H9 (cell line): Measurements from ENCODE around the gene CDC123. TPM values are rescaled to one million over a fixed set of nuclear protein-coding genes. Genes with fewer than 3 reads are reported as not detected.

ENCODE experiments used
- DNase-seq: peaks from one replicate; pipeline ENCODE4 v3.0.0-alpha.2; 2017
- H2AFZ ChIP-seq: one replicate; pipeline ENCODE4 v1.6.1; 2013; ENCODE audit warnings: mild to moderate bottlenecking, low read length, control low read depth, moderate library complexity
- H2AK5ac ChIP-seq: 2 replicates; pipeline ENCODE4 v1.6.1; 2013; ENCODE audit warnings: low read length, control low read depth, mixed read lengths; ENCODE audit not compliant: insufficient read length
- H2BK120ac ChIP-seq: one replicate; pipeline ENCODE4 v1.6.1; 2013; ENCODE audit warnings: low read depth, mild to moderate bottlenecking, low read length, control low read depth, inconsistent platforms; ENCODE audit not compliant: poor library complexity, severe bottlenecking
- H2BK12ac ChIP-seq: 2 replicates; pipeline ENCODE4 v1.6.1; 2013; ENCODE audit warnings: low read length, control low read depth, mixed read lengths, low read depth; ENCODE audit not compliant: insufficient read length
- H2BK15ac ChIP-seq: 2 replicates; pipeline ENCODE4 v1.6.1; 2013; ENCODE audit warnings: low read depth, low read length, control low read depth
- H2BK20ac ChIP-seq: one replicate; pipeline ENCODE4 v1.6.1; 2013; ENCODE audit warnings: low read depth, mild to moderate bottlenecking, low read length, control low read depth, inconsistent platforms; ENCODE audit not compliant: poor library complexity, severe bottlenecking
- H2BK5ac ChIP-seq: 2 replicates; pipeline ENCODE4 v1.6.1; 2013; ENCODE audit warnings: low read length, control low read depth, mixed read lengths; ENCODE audit not compliant: insufficient read length
- H3K14ac ChIP-seq: 2 replicates; pipeline ENCODE4 v1.6.1; 2013; ENCODE audit warnings: low read length, control low read depth; ENCODE audit not compliant: insufficient read depth
- H3K18ac ChIP-seq: 2 replicates; pipeline ENCODE4 v1.6.1; 2013; ENCODE audit warnings: low read depth, mild to moderate bottlenecking, mixed read lengths, low read length, control low read depth; ENCODE audit not compliant: insufficient read length
- H3K23ac ChIP-seq: 2 replicates; pipeline ENCODE4 v1.6.1; 2013; ENCODE audit warnings: low read length, control low read depth, mixed read lengths, low read depth; ENCODE audit not compliant: insufficient read length
- H3K23me2 ChIP-seq: 2 replicates; pipeline ENCODE4 v1.6.1; 2013; ENCODE audit warnings: low read depth, mild to moderate bottlenecking, mixed read lengths, low read length, control low read depth; ENCODE audit not compliant: insufficient read length, poor library complexity, severe bottlenecking
- H3K27ac ChIP-seq: 2 replicates; pipeline ENCODE4 v1.5.1; 2013; ENCODE audit warnings: low read length, control low read depth, mixed read lengths, low read depth; ENCODE audit not compliant: insufficient read length
- H3K27me3 ChIP-seq: 2 replicates; pipeline ENCODE4 v1.6.1; 2013; ENCODE audit warnings: low read length, control low read depth, inconsistent platforms; ENCODE audit not compliant: insufficient read depth
- H3K4ac ChIP-seq: 2 replicates; pipeline ENCODE4 v1.6.1; 2013; ENCODE audit warnings: low read depth, mild to moderate bottlenecking, control low read depth, inconsistent platforms, low read length, moderate library complexity
- H3K4me1 ChIP-seq: 2 replicates; pipeline ENCODE4 v1.6.1; 2013; ENCODE audit warnings: low read length, control low read depth, inconsistent platforms; ENCODE audit not compliant: insufficient read depth
- H3K4me2 ChIP-seq: 2 replicates; pipeline ENCODE4 v1.6.1; 2013; ENCODE audit warnings: low read length, control low read depth, mixed read lengths; ENCODE audit not compliant: insufficient read length, insufficient read depth
- H3K56ac ChIP-seq: 2 replicates; pipeline ENCODE4 v1.6.1; 2013; ENCODE audit warnings: low read depth, mild to moderate bottlenecking, mixed read lengths, low read length, control low read depth; ENCODE audit not compliant: insufficient read length
- H3K79me1 ChIP-seq: 2 replicates; pipeline ENCODE4 v1.6.1; 2013; ENCODE audit warnings: low read depth, mild to moderate bottlenecking, moderate library complexity, low read length, control low read depth, inconsistent platforms; ENCODE audit not compliant: insufficient read depth, poor library complexity, severe bottlenecking
- H3K79me2 ChIP-seq: 2 replicates; pipeline ENCODE4 v1.6.1; 2013; ENCODE audit warnings: low read length, control low read depth, inconsistent platforms; ENCODE audit not compliant: insufficient read depth
- H3K9ac ChIP-seq: 2 replicates; pipeline ENCODE4 v1.6.1; 2013; ENCODE audit warnings: low read length, control low read depth, mixed read lengths; ENCODE audit not compliant: insufficient read length; ENCODE audit errors: extremely low read depth
- H3K9me3 ChIP-seq: one replicate; pipeline ENCODE4 v1.6.1; 2013; ENCODE audit warnings: low read depth, low read length, inconsistent platforms; ENCODE audit not compliant: control insufficient read depth
- H3T11ph ChIP-seq: one replicate; pipeline ENCODE4 v1.6.1; 2013; ENCODE audit warnings: mild to moderate bottlenecking, low read length, control low read depth, inconsistent platforms
- H4K20me1 ChIP-seq: one replicate; pipeline ENCODE4 v1.6.1; 2013; ENCODE audit not compliant: control insufficient read depth, insufficient read length, insufficient read depth
- H4K5ac ChIP-seq: 2 replicates; pipeline ENCODE4 v1.6.1; 2013; ENCODE audit warnings: low read depth, mild to moderate bottlenecking, mixed read lengths, low read length, control low read depth; ENCODE audit not compliant: insufficient read length
- H4K8ac ChIP-seq: replicated peaks from 2 replicates; pipeline ENCODE4 v1.6.1; 2013; ENCODE audit warnings: low read length, control low read depth, mixed read lengths, low read depth; ENCODE audit not compliant: insufficient read length
- H4K91ac ChIP-seq: 2 replicates; pipeline ENCODE4 v1.6.1; 2013; ENCODE audit warnings: low read depth, mild to moderate bottlenecking, moderate library complexity, mixed read lengths, low read length, control low read depth; ENCODE audit not compliant: insufficient read length
- H3K27ac Mint-ChIP-seq, 3 experiments: 2 replicates in 2 of 3; 3 replicates in 1 of 3; pipeline ENCODE4 v1.8.0; 2020 to 2021; ENCODE audit warnings: mixed read lengths in 3 of 3, mild to moderate bottlenecking in 1 of 3, moderate library complexity in 1 of 3
- H3K27me3 Mint-ChIP-seq: 2 replicates; pipeline ENCODE4 v1.8.0; 2021; ENCODE audit warnings: low read depth, mild to moderate bottlenecking, moderate library complexity, mixed read lengths
- H3K36me3 Mint-ChIP-seq, 3 experiments: 2 replicates in 2 of 3; 3 replicates in 1 of 3; pipeline ENCODE4 v1.8.0; 2020 to 2021; ENCODE audit warnings: low read depth in 3 of 3, mixed read lengths in 3 of 3; ENCODE audit not compliant: insufficient read depth in 1 of 3
- H3K4me1 Mint-ChIP-seq, 2 experiments: 2 replicates each; pipeline ENCODE4 v1.8.0; 2020; ENCODE audit warnings: mixed read lengths in 2 of 2
- H3K4me3 Mint-ChIP-seq, 2 experiments: 2 replicates in 1 of 2; 3 replicates in 1 of 2; pipeline ENCODE4 v1.8.0; 2020 to 2021; ENCODE audit warnings: mild to moderate bottlenecking in 2 of 2, mixed read lengths in 2 of 2, moderate library complexity in 1 of 2
- H3K9me3 Mint-ChIP-seq, 2 experiments: 2 replicates in 1 of 2; 3 replicates in 1 of 2; pipeline ENCODE4 v1.8.0; 2020; ENCODE audit warnings: mild to moderate bottlenecking in 2 of 2, mixed read lengths in 2 of 2, moderate library complexity in 1 of 2
- WGBS: extraction: QIAGEN DNeasy Blood & Tissue Kit; methylation state at CpG from one replicate; pipeline ENCODE4 v1.1.7; 2013; ENCODE audit warnings: missing lambda C conversion rate, low lambda C conversion rate, mixed read lengths; ENCODE audit not compliant: insufficient read length; ENCODE audit errors: extremely low coverage; 5-methylcytosine and 5-hydroxymethylcytosine counted together
- total RNA-seq: library from RNA; stranded (reverse); gene quantifications from 2 replicates; pipeline ENCODE4 v1.2.1, GENCODE V29; 2021
- TF ChIP-seq, protein P1 (sequence below): fragments of 200-600 bp; sonication (generic); conservative IDR thresholded peaks from 3 replicates; pipeline ENCODE4 v1.8.0; 2021; ENCODE audit warnings: antibody characterized with exemption, mild to moderate bottlenecking

CDC123 gene
- total RNA-seq, 1 experiment from 2014 or later: 159 TPM

- H2BK5ac ChIP-seq: no peak overlapping the region
- H3K4me1 ChIP-seq: no peaks in the 10 kb centered on the region
- no peak overlapping the region for H4K8ac ChIP-seq
- TF ChIP-seq, protein P1, sequence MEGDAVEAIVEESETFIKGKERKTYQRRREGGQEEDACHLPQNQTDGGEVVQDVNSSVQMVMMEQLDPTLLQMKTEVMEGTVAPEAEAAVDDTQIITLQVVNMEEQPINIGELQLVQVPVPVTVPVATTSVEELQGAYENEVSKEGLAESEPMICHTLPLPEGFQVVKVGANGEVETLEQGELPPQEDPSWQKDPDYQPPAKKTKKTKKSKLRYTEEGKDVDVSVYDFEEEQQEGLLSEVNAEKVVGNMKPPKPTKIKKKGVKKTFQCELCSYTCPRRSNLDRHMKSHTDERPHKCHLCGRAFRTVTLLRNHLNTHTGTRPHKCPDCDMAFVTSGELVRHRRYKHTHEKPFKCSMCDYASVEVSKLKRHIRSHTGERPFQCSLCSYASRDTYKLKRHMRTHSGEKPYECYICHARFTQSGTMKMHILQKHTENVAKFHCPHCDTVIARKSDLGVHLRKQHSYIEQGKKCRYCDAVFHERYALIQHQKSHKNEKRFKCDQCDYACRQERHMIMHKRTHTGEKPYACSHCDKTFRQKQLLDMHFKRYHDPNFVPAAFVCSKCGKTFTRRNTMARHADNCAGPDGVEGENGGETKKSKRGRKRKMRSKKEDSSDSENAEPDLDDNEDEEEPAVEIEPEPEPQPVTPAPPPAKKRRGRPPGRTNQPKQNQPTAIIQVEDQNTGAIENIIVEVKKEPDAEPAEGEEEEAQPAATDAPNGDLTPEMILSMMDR: no peak
- peaks cover 4% of the 10 kb centered on the region for H3K23me2 ChIP-seq
- H2BK20ac ChIP-seq: no peak overlapping the region
- no peak overlapping the region for H3K27ac ChIP-seq
- no peak overlapping the region for H3T11ph ChIP-seq
- peaks cover 35% of the 10 kb centered on the region for H3K79me2 ChIP-seq
- H2BK120ac ChIP-seq: no peak overlapping the region
- H4K91ac ChIP-seq: no peak overlapping the region
- H3K9me3 ChIP-seq: no peaks in the 10 kb centered on the region
- H3K27ac Mint-ChIP-seq: no peak overlapping the region
- H3K23ac ChIP-seq: no peak overlapping the region
- H3K4me1 Mint-ChIP-seq: peaks cover 6 to 16% of the 10 kb centered on the region in 2 experiments
- no CpG with 5 or more reads among the region's 2 CpGs for WGBS
- no peaks in the 10 kb centered on the region for H4K20me1 ChIP-seq
- H3K4me3 Mint-ChIP-seq: peak overlapping the region; percentile 16 to 23; a peak in 2 of 5 replicates
- H3K79me1 ChIP-seq: peaks cover 16% of the 10 kb centered on the region
- H3K27me3 ChIP-seq: no peaks in the 10 kb centered on the region
- no peak overlapping the region for H2AK5ac ChIP-seq
- no peak overlapping the region for H3K4me2 ChIP-seq
- no peak overlapping the region for H3K18ac ChIP-seq
- H3K4ac ChIP-seq: no peak overlapping the region
- no peak overlapping the region for H3K9ac ChIP-seq
- H4K5ac ChIP-seq: no peak overlapping the region
- no peaks in the 10 kb centered on the region for H3K27me3 Mint-ChIP-seq
- no peak overlapping the region for H2BK15ac ChIP-seq
- H2BK12ac ChIP-seq: no peak overlapping the region
- H3K14ac ChIP-seq: no peak overlapping the region
- H2AFZ ChIP-seq: no peak overlapping the region
- DNase-seq: no peak
- H3K9me3 Mint-ChIP-seq: peaks cover 0 to 1% of the 10 kb centered on the region in 2 experiments; a peak in 2 of 5 replicates
- no peak overlapping the region for H3K56ac ChIP-seq
- H3K36me3 Mint-ChIP-seq: peaks cover 17 to 43% (median 34%) of the 10 kb centered on the region in 3 experiments; a peak in 6 of 7 replicates
These were observed 2.2 kb downstream of the CDC123 start for GRCh38 chr10:12198156-12198555.
